Body of pancreas (tissue), 4 donors: Measurements from ENCODE around the gene PLPPR1. TPM values are rescaled to one million over a fixed set of nuclear protein-coding genes. Genes with fewer than 3 reads are reported as not detected.

ENCODE experiments used
- ATAC-seq: fragments of 150-250 bp; one replicate; pipeline ENCODE4 v1.9.1; 2016
- DNase-seq, 4 donors: peaks; one replicate each; pipeline ENCODE4 v3.0.0-alpha.2; 2019
- H3K27ac ChIP-seq, 4 donors: fragments of 200-600 bp; sonication (generic); 1 replicate in 3 of 4; 2 replicates in 1 of 4; pipeline versions ENCODE4 v1.5.1 to v1.6.1; 2016 to 2019; ENCODE audit warnings: mild to moderate bottlenecking in 1 of 4, mixed read lengths in 1 of 4, moderate library complexity in 1 of 4
- H3K27me3 ChIP-seq, 2 donors: fragments of 200-600 bp; sonication (generic); one replicate each; pipeline ENCODE4 v1.6.0; 2016; ENCODE audit warnings: mild to moderate bottlenecking in 1 of 2
- H3K36me3 ChIP-seq, 2 donors: fragments of 200-600 bp; sonication (generic); replicated peaks in 1 of 2; 2 replicates each; pipeline ENCODE4 v1.5.1; 2016; ENCODE audit warnings: low read depth in 2 of 2; ENCODE audit not compliant: insufficient read depth in 1 of 2
- H3K4me1 ChIP-seq: fragments of 200-600 bp; sonication (generic); one replicate; pipeline ENCODE4 v1.6.0; 2016
- H3K4me3 ChIP-seq, 2 donors: fragments of 200-600 bp; sonication (generic); 1 replicate in 1 of 2; 2 replicates in 1 of 2; pipeline ENCODE4 v1.5.1; 2016 to 2019
- H3K9me3 ChIP-seq, 3 donors: fragments of 200-600 bp; sonication (generic); 1 replicate in 2 of 3; 2 replicates in 1 of 3; pipeline ENCODE4 v1.5.1; 2016
- CTCF ChIP-seq, 7 experiments: fragments of 450-650 bp in 4 of 7; fragments of 200-600 bp in 3 of 7; sonication (generic) in 3 of 7; IDR thresholded peaks; one replicate each; pipeline ENCODE4 v1.5.1; 2016 to 2019; ENCODE audit warnings: antibody characterized with exemption in 7 of 7
- POLR2A ChIP-seq, 3 donors: fragments of 450-650 bp; IDR thresholded peaks; one replicate each; pipeline ENCODE4 v1.6.1; 2016; ENCODE audit warnings: antibody characterized with exemption in 3 of 3, mild to moderate bottlenecking in 2 of 3
- whole genome bisulfite sequencing, 2 donors: methylation state at CpG; one replicate each; pipeline ENCODE4 v1.1.5; 2017; 5-methylcytosine and 5-hydroxymethylcytosine counted together
- intact Hi-C: fragments of 100-400 bp; cut with DNase I; formaldehyde crosslinking; loops from one replicate; pipeline ENCODE4 v1.15.1; 2023
- total RNA-seq, 2 donors: library from RNA; depleted of rRNA; stranded (reverse); fragments of >200 nt; gene quantifications; one replicate each; pipeline ENCODE4 v1.1.0, GENCODE V29; 2016

Gene PLPPR1
- total RNA-seq, 2 donors from 2014 or later = 0.26 TPM; not detected in 1

GRCh38 chr9:101029315-101030085 lies 973 bp downstream of the PLPPR1 start:
- intact Hi-C loops = no loop called here
- TF ChIP-seq POLR2A (IDR thresholded peaks at IDR 0.05) = no peak
- no peak for TF ChIP-seq CTCF (IDR thresholded peaks at IDR 0.05)
- Histone ChIP-seq H3K9me3 (no peaks in the 10 kb centered on the region), H3K4me1 (peaks cover 19% of the 10 kb centered on the region), H3K27ac (no peak overlapping the region), H3K36me3 (no peaks in the 10 kb centered on the region), H3K27me3 (peaks cover 0 to 4% of the 10 kb centered on the region in 2 donors), H3K4me3 (peak overlapping the region in 1 of 2 donors; percentile 56)
- DNase-seq (peak in 1 of 4 donors; percentile 5), ATAC-seq (no peak)
- 2 to 4% methylated on average over 38 of the region's 38 CpGs for WGBS, 2 donors

- no peak for TF ChIP-seq CTCF (IDR thresholded peaks at IDR 0.05)
- no peak for TF ChIP-seq POLR2A (IDR thresholded peaks at IDR 0.05)
- intact Hi-C loops = no loop called here
Measured at GRCh38 chr9:101030086-101030391, 1.5 kb downstream of the PLPPR1 start.

GRCh38 chr9:101032426-101032825 lies 3.9 kb downstream of the PLPPR1 start:
- WGBS, 2 donors = 44 to 62% methylated on average over 1 of the region's 1 CpG
- TF ChIP-seq POLR2A (IDR thresholded peaks at IDR 0.05) (no peak), CTCF (IDR thresholded peaks at IDR 0.05) (no peak)
- peaks cover 0 to 4% of the 10 kb centered on the region in 2 donors for H3K27me3 ChIP-seq
- intact Hi-C loops = no loop called here
- peaks cover 19% of the 10 kb centered on the region for H3K4me1 ChIP-seq
- H3K9me3 ChIP-seq = no peaks in the 10 kb centered on the region
- DNase-seq (no peak), ATAC-seq (no peak)
- no peaks in the 10 kb centered on the region for H3K36me3 ChIP-seq
- no peak overlapping the region for H3K27ac ChIP-seq
- H3K4me3 ChIP-seq = no peak overlapping the region

More at GRCh38 chr9:101030086-101030391, 1.5 kb downstream of the PLPPR1 start:
- Histone ChIP-seq H3K27ac (no peak overlapping the region), H3K4me1 (peaks cover 19% of the 10 kb centered on the region), H3K9me3 (no peaks in the 10 kb centered on the region), H3K27me3 (peaks cover 0 to 4% of the 10 kb centered on the region in 2 donors), H3K4me3 (no peak overlapping the region), H3K36me3 (no peaks in the 10 kb centered on the region)
- ATAC-seq (no peak), DNase-seq (no peak)
- WGBS, 2 donors = 4 to 7% methylated on average over 8 of the region's 8 CpGs

GRCh38 chr9:101034222-101034621 lies 5.7 kb downstream of the PLPPR1 start:
- Histone ChIP-seq H3K4me3 (no peak overlapping the region), H3K27me3 (peaks cover 0 to 4% of the 10 kb centered on the region in 2 donors), H3K36me3 (no peaks in the 10 kb centered on the region), H3K4me1 (peaks cover 7% of the 10 kb centered on the region), H3K9me3 (no peaks in the 10 kb centered on the region), H3K27ac (no peak overlapping the region)
- intact Hi-C loops = no loop called here
- 49 to 53% methylated on average over 2 of the region's 2 CpGs for WGBS, 2 donors
- ATAC-seq (no peak), DNase-seq (no peak)
- TF ChIP-seq POLR2A (IDR thresholded peaks at IDR 0.05) (no peak), CTCF (IDR thresholded peaks at IDR 0.05) (no peak)

GRCh38 chr9:101035098-101035497 lies 6.6 kb downstream of the PLPPR1 start:
- DNase-seq (no peak), ATAC-seq (no peak)
- WGBS, 2 donors = 47 to 59% methylated on average over 4 of the region's 4 CpGs
- Histone ChIP-seq H3K4me1 (no peaks in the 10 kb centered on the region), H3K27me3 (peaks cover 0 to 4% of the 10 kb centered on the region in 2 donors), H3K27ac (no peak overlapping the region), H3K36me3 (no peaks in the 10 kb centered on the region), H3K9me3 (no peaks in the 10 kb centered on the region), H3K4me3 (no peak overlapping the region)
- intact Hi-C loops = no loop called here
- TF ChIP-seq POLR2A (IDR thresholded peaks at IDR 0.05) (no peak), CTCF (IDR thresholded peaks at IDR 0.05) (no peak)
